SK-N-MC (cell line): ENCODE results near the gene CDH22.

ENCODE experiments used
- DNase-seq: peaks from one replicate; pipeline ENCODE4 v3.0.0-alpha.2; 2011; ENCODE audit warnings: low read depth, low spot score
- H3K27ac ChIP-seq: fragments of 200-600 bp; sonication (generic); 2 replicates; pipeline ENCODE4 v1.5.1; 2016; ENCODE audit warnings: mixed run types
- H3K36me3 ChIP-seq: fragments of 200-600 bp; sonication (generic); 2 replicates; pipeline ENCODE4 v1.6.1; 2017; ENCODE audit warnings: antibody characterized with exemption, low read length, mixed read lengths; ENCODE audit not compliant: insufficient read depth
- H3K4me3 ChIP-seq: fragments of 200-600 bp; sonication (generic); 2 replicates; pipeline ENCODE4 v1.5.1; 2016
- H3K9ac ChIP-seq: fragments of 200-600 bp; sonication (generic); 2 replicates; pipeline ENCODE4 v1.8.0; 2017; ENCODE audit warnings: mixed run types, mixed read lengths; ENCODE audit not compliant: insufficient read length
- H3K9me3 ChIP-seq: fragments of 200-600 bp; sonication (generic); 2 replicates; pipeline ENCODE4 v1.6.1; 2017; ENCODE audit warnings: low read depth, mild to moderate bottlenecking, antibody characterized with exemption, low read length, moderate library complexity, mixed read lengths
- EZH2 ChIP-seq: fragments of 200-600 bp; sonication (generic); IDR thresholded peaks from one replicate; pipeline ENCODE4 v1.6.1; 2017; ENCODE audit warnings: antibody characterized with exemption
- FOXP2 ChIP-seq: optimal IDR thresholded peaks from 2 replicates; pipeline ENCODE3; 2011; ENCODE audit warnings: mild to moderate bottlenecking, moderate library complexity; ENCODE audit not compliant: insufficient read depth; ENCODE audit errors: extremely low read length, control extremely low read depth
- POLR2AphosphoS5 ChIP-seq: IDR thresholded peaks from 2 replicates; pipeline ENCODE4 v1.6.1; 2012; ENCODE audit warnings: mild to moderate bottlenecking, low read depth, low read length, borderline replicate concordance

CDH22 gene

GRCh38 chr20:46302106-46302505 lies 6.2 kb downstream of the CDH22 start:
- no peak overlapping the region for H3K27ac ChIP-seq
- no peak for DNase-seq
- H3K9ac ChIP-seq, result no peak overlapping the region
- no peaks in the 10 kb centered on the region for H3K36me3 ChIP-seq
- H3K4me3 ChIP-seq, result no peak overlapping the region
- TF ChIP-seq FOXP2 (no peak), EZH2 (no peak), POLR2AphosphoS5 (no peak)
- no peaks in the 10 kb centered on the region for H3K9me3 ChIP-seq

GRCh38 chr20:46300281-46300680 lies 8.0 kb downstream of the CDH22 start:
- H3K4me3 ChIP-seq, result no peak overlapping the region
- no peak overlapping the region for H3K9ac ChIP-seq
- H3K36me3 ChIP-seq, result no peaks in the 10 kb centered on the region
- no peak for DNase-seq
- H3K9me3 ChIP-seq, result no peaks in the 10 kb centered on the region
- no peak overlapping the region for H3K27ac ChIP-seq
- no peak for TF ChIP-seq FOXP2
- TF ChIP-seq EZH2, result no peak
- no peak for TF ChIP-seq POLR2AphosphoS5

GRCh38 chr20:46299078-46299477 lies 9.2 kb downstream of the CDH22 start:
- Histone ChIP-seq H3K9me3 (no peaks in the 10 kb centered on the region), H3K27ac (no peak overlapping the region), H3K36me3 (no peaks in the 10 kb centered on the region), H3K9ac (no peak overlapping the region), H3K4me3 (no peak overlapping the region)
- TF ChIP-seq EZH2 (no peak), POLR2AphosphoS5 (no peak), FOXP2 (no peak)
- no peak for DNase-seq

- no peak for TF ChIP-seq FOXP2
- no peak for TF ChIP-seq POLR2AphosphoS5
- no peak for TF ChIP-seq EZH2
- no peak overlapping the region for H3K4me3 ChIP-seq
- no peaks in the 10 kb centered on the region for H3K36me3 ChIP-seq
- no peak overlapping the region for H3K27ac ChIP-seq
- H3K9ac ChIP-seq, result no peak overlapping the region
- no peaks in the 10 kb centered on the region for H3K9me3 ChIP-seq
- no peak for DNase-seq
Observed at GRCh38 chr20:46298374-46298773, 9.9 kb downstream of the CDH22 start.

- H3K36me3 ChIP-seq, result no peaks in the 10 kb centered on the region
- DNase-seq, result no peak
- no peak overlapping the region for H3K27ac ChIP-seq
- H3K9me3 ChIP-seq, result no peaks in the 10 kb centered on the region
- TF ChIP-seq POLR2AphosphoS5 (no peak), FOXP2 (no peak)
- H3K9ac ChIP-seq, result no peak overlapping the region
- no peak overlapping the region for H3K4me3 ChIP-seq
Observed at GRCh38 chr20:46296526-46297250, 11.6 kb downstream of the CDH22 start.

- no peak for DNase-seq
- Histone ChIP-seq H3K4me3 (no peak overlapping the region), H3K36me3 (no peaks in the 10 kb centered on the region), H3K9me3 (no peaks in the 10 kb centered on the region), H3K9ac (no peak overlapping the region), H3K27ac (no peak overlapping the region)
- TF ChIP-seq EZH2, result no peak
- no peak for TF ChIP-seq POLR2AphosphoS5
- no peak for TF ChIP-seq FOXP2
Observed at GRCh38 chr20:46293084-46293483, 15.2 kb downstream of the CDH22 start.

- TF ChIP-seq EZH2, result no peak
- no peak overlapping the region for H3K9ac ChIP-seq
- H3K4me3 ChIP-seq, result no peak overlapping the region
- no peak for DNase-seq
- no peaks in the 10 kb centered on the region for H3K36me3 ChIP-seq
- no peak overlapping the region for H3K27ac ChIP-seq
- H3K9me3 ChIP-seq, result no peaks in the 10 kb centered on the region
Observed at GRCh38 chr20:46291401-46291800, 16.9 kb downstream of the CDH22 start.

GRCh38 chr20:46289432-46289831 lies 18.9 kb downstream of the CDH22 start:
- Histone ChIP-seq H3K9ac (no peak overlapping the region), H3K27ac (no peak overlapping the region), H3K9me3 (no peaks in the 10 kb centered on the region), H3K4me3 (no peak overlapping the region), H3K36me3 (no peaks in the 10 kb centered on the region)
- TF ChIP-seq POLR2AphosphoS5, result no peak
- TF ChIP-seq FOXP2, result no peak
- TF ChIP-seq EZH2, result no peak
- DNase-seq, result no peak

GRCh38 chr20:46286977-46287376 lies 21.3 kb downstream of the CDH22 start:
- no peak for DNase-seq
- Histone ChIP-seq H3K9me3 (no peaks in the 10 kb centered on the region), H3K4me3 (no peak overlapping the region), H3K9ac (no peak overlapping the region), H3K36me3 (no peaks in the 10 kb centered on the region), H3K27ac (no peak overlapping the region)
- TF ChIP-seq POLR2AphosphoS5 (no peak), EZH2 (no peak), FOXP2 (no peak)
